Ishikawa (cell line): ENCODE measurements around the gene NPTX1.

ENCODE experiments used
- CEBPB ChIP-seq: IDR thresholded peaks from 2 replicates; pipeline ENCODE4 v1.6.1; 2012
- CREB1 ChIP-seq: IDR thresholded peaks from 2 replicates; pipeline ENCODE4 v1.6.1; 2012; ENCODE audit warnings: low read depth
- EGR1 ChIP-seq: IDR thresholded peaks from 2 replicates; pipeline ENCODE4 v1.6.1; 2012
- EP300 ChIP-seq: IDR thresholded peaks from 2 replicates; pipeline ENCODE4 v1.6.1; 2012; ENCODE audit warnings: borderline replicate concordance
- FOXM1 ChIP-seq: IDR thresholded peaks from 2 replicates; pipeline ENCODE4 v1.6.1; 2012; ENCODE audit warnings: low read depth, borderline replicate concordance
- NFIC ChIP-seq: IDR thresholded peaks from 2 replicates; pipeline ENCODE4 v1.6.1; 2012
- RAD21 ChIP-seq: IDR thresholded peaks from 2 replicates; pipeline ENCODE4 v1.6.1; 2012; ENCODE audit warnings: low read depth
- TAF1 ChIP-seq: IDR thresholded peaks from 2 replicates; pipeline ENCODE4 v1.6.1; 2012; ENCODE audit warnings: low read depth, mild to moderate bottlenecking
- TCF12 ChIP-seq: IDR thresholded peaks from 2 replicates; pipeline ENCODE4 v1.6.1; 2012; ENCODE audit warnings: low read depth
- TEAD4 ChIP-seq: IDR thresholded peaks from 2 replicates; pipeline ENCODE4 v1.6.1; 2012
- YY1 ChIP-seq: IDR thresholded peaks from 2 replicates; pipeline ENCODE4 v1.6.1; 2012; ENCODE audit warnings: low read depth
- ZBTB7A ChIP-seq: IDR thresholded peaks from 2 replicates; pipeline ENCODE4 v1.6.1; 2012; ENCODE audit warnings: low read depth
- TF ChIP-seq, protein P1 (sequence below): IDR thresholded peaks from 2 replicates; pipeline ENCODE4 v1.6.1; 2012; ENCODE audit warnings: low read depth, mild to moderate bottlenecking
- TF ChIP-seq, protein P2 (sequence below): IDR thresholded peaks from 2 replicates; pipeline ENCODE4 v1.6.1; 2012
- TF ChIP-seq, protein P3 (sequence below): IDR thresholded peaks from 2 replicates; pipeline ENCODE4 v1.6.1; 2012

The NPTX1 gene

DNA sequence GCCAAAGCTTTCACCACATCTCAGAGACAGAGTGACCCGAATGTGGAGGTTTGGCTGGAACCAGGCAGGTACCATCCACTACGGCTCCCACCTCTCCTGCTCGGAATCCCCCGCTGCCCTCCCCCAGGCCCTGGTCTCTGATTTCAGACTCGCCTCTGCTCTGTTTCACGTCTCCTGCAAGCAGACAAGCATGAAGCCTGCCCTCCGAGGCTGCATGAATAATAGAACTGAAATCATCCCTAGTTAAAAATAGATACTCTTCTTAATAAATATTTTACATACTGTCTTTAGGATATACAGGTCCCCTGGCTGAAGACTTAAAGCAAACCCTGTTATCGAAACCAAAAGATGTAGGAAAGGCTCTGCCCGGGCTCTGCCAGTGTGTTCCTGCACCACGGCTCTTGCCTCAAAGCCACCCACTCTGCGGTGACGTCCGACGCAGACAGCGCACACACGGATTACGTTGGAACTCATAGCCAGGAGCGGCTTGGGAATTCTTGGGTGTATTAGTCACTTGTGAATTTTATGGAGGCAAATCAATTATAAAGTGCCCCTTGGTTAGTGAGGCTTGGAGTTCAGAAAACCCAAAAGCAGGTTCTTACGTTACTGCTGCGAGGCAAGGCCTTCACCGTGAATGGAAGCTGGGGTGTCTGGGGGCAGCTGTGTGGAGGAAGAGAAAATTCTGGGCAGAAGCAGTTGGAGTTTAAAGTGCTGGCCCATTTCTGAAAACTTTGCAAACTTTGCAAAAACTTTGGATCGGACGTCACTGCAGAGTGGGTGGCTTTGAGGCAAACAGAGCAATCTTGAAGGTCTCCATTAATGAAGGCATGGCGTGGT, 25.6 kb upstream of the NPTX1 start:
- TF ChIP-seq CEBPB (no peak), YY1 (no peak), FOXM1 (no peak), TEAD4 (no peak), CREB1 (no peak), EP300 (no peak), RAD21 (no peak), NFIC (no peak), EGR1 (no peak), TCF12 (no peak), TAF1 (no peak), ZBTB7A (no peak)
- TF ChIP-seq, protein P1, sequence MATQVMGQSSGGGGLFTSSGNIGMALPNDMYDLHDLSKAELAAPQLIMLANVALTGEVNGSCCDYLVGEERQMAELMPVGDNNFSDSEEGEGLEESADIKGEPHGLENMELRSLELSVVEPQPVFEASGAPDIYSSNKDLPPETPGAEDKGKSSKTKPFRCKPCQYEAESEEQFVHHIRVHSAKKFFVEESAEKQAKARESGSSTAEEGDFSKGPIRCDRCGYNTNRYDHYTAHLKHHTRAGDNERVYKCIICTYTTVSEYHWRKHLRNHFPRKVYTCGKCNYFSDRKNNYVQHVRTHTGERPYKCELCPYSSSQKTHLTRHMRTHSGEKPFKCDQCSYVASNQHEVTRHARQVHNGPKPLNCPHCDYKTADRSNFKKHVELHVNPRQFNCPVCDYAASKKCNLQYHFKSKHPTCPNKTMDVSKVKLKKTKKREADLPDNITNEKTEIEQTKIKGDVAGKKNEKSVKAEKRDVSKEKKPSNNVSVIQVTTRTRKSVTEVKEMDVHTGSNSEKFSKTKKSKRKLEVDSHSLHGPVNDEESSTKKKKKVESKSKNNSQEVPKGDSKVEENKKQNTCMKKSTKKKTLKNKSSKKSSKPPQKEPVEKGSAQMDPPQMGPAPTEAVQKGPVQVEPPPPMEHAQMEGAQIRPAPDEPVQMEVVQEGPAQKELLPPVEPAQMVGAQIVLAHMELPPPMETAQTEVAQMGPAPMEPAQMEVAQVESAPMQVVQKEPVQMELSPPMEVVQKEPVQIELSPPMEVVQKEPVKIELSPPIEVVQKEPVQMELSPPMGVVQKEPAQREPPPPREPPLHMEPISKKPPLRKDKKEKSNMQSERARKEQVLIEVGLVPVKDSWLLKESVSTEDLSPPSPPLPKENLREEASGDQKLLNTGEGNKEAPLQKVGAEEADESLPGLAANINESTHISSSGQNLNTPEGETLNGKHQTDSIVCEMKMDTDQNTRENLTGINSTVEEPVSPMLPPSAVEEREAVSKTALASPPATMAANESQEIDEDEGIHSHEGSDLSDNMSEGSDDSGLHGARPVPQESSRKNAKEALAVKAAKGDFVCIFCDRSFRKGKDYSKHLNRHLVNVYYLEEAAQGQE: no peak
- TF ChIP-seq, protein P2, sequence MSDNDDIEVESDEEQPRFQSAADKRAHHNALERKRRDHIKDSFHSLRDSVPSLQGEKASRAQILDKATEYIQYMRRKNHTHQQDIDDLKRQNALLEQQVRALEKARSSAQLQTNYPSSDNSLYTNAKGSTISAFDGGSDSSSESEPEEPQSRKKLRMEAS: no peak
- TF ChIP-seq, protein P3, sequence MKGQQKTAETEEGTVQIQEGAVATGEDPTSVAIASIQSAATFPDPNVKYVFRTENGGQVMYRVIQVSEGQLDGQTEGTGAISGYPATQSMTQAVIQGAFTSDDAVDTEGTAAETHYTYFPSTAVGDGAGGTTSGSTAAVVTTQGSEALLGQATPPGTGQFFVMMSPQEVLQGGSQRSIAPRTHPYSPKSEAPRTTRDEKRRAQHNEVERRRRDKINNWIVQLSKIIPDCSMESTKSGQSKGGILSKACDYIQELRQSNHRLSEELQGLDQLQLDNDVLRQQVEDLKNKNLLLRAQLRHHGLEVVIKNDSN: no peak

DNA sequence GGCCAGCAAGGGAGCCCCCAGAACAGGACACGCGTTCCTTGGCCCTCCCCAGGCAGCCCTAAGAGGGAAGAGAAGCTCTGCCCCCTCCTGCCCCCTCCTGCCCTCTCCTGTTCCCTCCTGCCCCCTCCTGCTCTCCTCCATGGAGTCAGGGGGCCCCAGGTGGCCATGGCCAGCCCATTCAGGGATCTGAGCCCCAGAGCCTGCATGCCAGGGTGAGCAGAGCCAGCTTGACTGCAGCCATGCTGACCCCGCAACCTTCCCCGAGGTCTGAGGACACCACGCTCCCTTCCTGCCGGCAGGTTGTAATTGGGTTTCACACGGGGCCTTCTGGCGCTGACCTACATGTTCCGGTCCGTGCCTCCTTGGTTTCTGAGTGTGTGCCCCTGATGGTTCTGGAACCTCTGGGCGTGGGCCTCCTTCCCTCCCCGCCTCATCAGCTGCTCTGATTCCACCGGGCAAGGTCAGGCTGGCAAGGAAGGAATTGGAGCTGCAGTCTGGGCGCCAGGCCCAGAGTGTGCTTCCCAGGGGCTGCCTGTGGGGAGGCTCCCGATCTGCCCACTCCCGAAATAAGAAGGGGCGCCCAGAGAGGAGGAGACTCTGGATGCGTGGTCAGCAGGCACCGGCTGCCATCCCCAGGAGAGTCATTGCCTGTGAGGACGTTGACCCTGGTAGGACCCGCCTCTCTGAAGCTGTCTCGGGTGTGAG, 23.7 kb upstream of the NPTX1 start:
- TF ChIP-seq ZBTB7A (no peak), EP300 (no peak), TAF1 (no peak), CREB1 (no peak), YY1 (no peak), RAD21 (no peak), NFIC (no peak), CEBPB (no peak), TEAD4 (no peak), TCF12 (no peak)
- TF ChIP-seq, protein P1: no peak
- TF ChIP-seq, protein P3: no peak
- TF ChIP-seq, protein P2: no peak

DNA sequence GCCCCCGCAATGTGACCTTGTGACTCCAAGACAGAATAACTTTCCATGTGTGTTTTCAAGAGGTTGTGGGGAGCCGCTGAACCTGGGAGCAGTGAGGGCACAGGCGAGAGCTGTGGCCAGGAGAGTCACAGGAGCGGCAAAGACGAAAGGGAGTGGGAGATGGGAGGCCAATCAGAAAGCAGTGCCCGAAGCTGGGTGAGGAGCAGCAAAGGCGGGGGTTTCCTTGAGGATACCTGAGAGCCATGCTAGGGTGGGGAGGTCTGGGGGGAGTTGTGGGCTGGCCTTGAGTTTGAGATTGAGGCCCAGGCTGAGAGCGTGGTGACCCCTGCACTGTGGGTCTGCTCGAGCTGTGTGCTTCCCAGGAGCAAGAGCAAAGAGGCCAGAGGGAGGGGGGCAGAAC, 23.2 kb upstream of the NPTX1 start:
- no peak for TF ChIP-seq TAF1
- TF ChIP-seq TEAD4: no peak
- TF ChIP-seq FOXM1: no peak
- TF ChIP-seq YY1: no peak
- no peak for TF ChIP-seq NFIC
- no peak for TF ChIP-seq ZBTB7A
- TF ChIP-seq TCF12: no peak
- TF ChIP-seq CREB1: no peak
- no peak for TF ChIP-seq RAD21
- TF ChIP-seq CEBPB: no peak
- TF ChIP-seq, protein P3: no peak
- no peak for TF ChIP-seq EP300

DNA sequence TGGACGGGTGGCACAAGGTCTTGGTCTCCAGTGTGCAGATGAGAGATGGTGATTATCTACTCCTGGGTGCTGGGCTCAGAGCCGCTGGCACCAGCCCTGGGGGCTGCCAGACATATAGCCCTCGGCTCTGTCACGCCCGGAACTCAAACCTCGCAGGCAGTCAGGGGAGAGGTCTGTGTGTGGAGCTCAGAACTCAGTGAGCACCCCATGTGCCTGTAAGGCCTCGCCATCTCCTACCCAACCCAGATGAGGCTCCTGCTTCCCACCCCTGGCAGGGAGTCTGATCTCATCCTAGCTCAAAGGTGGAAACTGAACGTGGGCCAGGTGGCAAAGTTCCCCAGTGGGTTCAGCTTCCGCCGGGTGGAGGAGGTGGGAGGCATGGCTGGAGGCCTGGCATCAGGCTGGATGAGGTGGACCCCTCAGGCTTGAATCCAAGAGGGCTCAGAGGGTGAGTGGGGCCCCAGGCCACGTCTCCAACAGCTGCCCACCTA, 22.6 kb upstream of the NPTX1 start:
- no peak for TF ChIP-seq CREB1
- no peak for TF ChIP-seq CEBPB
